OCI-LY7 (cell line): ENCODE results near the gene MCF2L2.

Experiments used
- EZH2phosphoT487 ChIP-seq: fragments of 200-600 bp; sonication (generic); IDR thresholded peaks from 2 replicates; pipeline ENCODE4 v1.6.1; 2018; ENCODE audit warnings: low read depth, borderline replicate concordance, mild to moderate bottlenecking, mixed run types, antibody characterized with exemption, low read length, moderate library complexity, mixed read lengths
- TF ChIP-seq, protein P1 (sequence below): fragments of 200-600 bp; sonication (generic); conservative IDR thresholded peaks from 2 replicates; pipeline ENCODE4 v1.5.1; 2014; ENCODE audit warnings: mild to moderate bottlenecking, antibody characterized with exemption, low read length, moderate library complexity, mixed read lengths

DNA sequence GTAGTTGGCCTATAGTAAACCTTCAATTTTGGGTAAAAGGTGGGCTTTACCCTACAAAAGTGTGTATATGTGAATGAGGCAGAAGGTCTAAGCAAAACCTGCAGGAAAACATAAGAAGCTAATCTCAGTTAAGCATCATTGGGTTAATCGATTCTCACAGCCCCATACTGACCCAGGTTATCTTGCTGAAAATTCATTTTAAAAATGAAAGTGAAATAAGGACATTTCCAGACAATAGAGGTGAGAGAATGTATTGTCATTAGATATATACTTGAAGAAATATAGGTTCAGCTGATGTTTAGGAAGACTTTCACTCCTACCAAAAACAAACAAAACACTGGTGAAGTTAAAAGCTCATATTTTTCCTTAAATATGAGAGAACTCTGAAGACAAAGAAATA, 85.6 kb downstream of the MCF2L2 start:
- TF ChIP-seq, protein P1, sequence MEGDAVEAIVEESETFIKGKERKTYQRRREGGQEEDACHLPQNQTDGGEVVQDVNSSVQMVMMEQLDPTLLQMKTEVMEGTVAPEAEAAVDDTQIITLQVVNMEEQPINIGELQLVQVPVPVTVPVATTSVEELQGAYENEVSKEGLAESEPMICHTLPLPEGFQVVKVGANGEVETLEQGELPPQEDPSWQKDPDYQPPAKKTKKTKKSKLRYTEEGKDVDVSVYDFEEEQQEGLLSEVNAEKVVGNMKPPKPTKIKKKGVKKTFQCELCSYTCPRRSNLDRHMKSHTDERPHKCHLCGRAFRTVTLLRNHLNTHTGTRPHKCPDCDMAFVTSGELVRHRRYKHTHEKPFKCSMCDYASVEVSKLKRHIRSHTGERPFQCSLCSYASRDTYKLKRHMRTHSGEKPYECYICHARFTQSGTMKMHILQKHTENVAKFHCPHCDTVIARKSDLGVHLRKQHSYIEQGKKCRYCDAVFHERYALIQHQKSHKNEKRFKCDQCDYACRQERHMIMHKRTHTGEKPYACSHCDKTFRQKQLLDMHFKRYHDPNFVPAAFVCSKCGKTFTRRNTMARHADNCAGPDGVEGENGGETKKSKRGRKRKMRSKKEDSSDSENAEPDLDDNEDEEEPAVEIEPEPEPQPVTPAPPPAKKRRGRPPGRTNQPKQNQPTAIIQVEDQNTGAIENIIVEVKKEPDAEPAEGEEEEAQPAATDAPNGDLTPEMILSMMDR: no peak
- no peak for TF ChIP-seq EZH2phosphoT487
